Activated CD4-positive, alpha-beta T cell treated with anti-CD3 and anti-CD28 coated beads, Interleukin-2, Interleukin-6, amounts not matched to agents 100 ng/mL and 50 ng/mL, durations not matched to agents 16 hours and 8 hours (primary cell): ENCODE results near the gene PDGFA.
"Not testable (repeated sequence)": the region's sequence is repeated elsewhere in the genome, so short reads cannot be mapped to it uniquely, and the experiment has no call there.

Experiments used
- DNase-seq: peaks from one replicate; pipeline ENCODE4 v3.0.0-alpha.2; 2020

PDGFA gene

DNA sequence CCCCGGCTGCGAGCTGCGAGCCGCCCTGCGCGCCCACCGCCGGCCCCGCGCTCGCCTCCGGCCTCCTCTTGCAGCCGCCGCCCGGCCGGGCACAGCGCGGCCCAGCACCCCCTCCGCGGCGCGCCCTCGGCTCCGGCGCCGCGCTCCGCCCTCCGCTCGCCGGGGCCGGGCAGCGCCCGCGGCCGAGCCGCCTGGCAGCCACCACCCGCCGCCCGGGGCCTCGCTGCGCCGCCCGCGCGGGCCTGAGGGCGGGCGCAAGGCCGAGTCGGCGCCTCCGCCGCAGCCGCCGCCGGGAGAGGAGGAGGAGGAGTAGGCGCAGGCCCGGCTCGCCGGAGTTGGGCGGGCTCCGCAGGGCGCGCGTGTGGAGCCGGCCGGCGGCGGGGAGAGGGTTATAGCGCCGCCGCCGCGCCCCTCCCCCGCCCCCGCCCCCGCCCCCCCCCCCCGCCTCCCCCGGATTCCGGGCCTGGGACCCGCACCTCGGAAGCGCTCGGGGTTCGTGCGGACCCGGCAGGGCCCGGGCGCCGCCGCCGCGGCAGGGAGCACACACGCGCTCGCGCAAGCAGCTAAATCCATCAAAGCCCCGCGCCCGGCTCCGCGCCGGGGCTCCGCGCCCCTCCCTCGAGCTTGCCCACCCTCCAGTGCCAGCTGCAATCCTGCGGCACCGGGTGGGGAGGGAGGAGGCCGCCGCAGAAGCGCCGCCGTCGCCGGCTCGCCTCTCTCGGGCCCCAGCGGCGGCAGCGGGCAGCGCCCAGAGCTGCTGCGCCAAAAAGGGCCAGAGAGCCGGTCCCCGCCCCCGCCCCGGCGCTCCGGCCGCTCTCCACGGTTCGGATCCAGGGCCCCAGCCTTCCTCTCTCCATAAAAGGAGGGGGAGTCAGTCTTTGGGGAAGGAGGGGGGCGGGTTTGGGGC lies at the start of gene PDGFA:
Gene PDGFA (minus strand): TSS at position 363 of the 907 bp plus-strand sequence. CDS start 845 bp downstream, outside the sequence.
- DNase-seq, result peak; percentile 38

DNA sequence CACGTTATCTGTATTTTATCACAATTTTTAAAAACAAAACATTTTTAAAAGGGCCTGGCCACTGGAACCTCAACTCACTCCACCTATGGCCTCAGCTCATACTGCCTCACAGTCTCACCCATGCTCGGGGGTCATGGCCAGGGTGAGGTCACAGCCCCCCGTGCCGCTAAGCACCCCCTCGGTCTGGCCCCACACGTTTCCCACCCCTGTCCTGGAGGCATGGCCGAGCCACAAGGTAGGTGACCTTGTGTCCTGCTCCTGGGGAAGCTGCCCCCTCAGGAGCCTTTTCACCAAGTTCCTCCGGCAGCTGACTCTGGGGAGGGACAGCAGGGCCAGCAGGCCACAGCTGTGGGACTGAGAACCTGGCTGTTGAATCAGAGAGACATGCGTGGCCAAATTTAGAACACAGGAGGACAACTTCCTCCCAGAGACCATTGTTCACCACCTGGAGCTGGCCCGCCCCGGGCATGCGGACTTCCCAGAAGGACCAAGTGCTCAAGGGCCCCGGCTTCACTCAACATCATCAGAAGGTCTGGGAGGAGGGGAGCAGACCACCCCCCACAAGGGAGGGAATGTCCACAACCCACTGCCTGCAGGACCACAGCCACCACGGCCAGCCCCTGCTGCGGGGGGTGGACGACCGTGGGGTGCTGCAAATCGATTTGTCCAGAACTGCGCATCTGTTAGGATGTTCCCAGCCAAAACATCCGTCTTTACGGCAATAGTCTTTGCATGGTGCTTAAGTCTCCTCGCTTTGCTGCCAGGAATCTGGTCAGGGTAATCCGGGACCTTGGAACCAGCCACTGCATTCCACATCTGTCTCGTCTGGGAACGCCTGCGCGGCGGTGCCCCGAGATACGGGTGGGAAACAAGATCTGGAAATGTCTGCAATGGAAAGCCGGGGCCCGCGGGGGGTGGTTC lies 48.6 kb upstream of the PDGFA start:
- DNase-seq, result no peak

DNA sequence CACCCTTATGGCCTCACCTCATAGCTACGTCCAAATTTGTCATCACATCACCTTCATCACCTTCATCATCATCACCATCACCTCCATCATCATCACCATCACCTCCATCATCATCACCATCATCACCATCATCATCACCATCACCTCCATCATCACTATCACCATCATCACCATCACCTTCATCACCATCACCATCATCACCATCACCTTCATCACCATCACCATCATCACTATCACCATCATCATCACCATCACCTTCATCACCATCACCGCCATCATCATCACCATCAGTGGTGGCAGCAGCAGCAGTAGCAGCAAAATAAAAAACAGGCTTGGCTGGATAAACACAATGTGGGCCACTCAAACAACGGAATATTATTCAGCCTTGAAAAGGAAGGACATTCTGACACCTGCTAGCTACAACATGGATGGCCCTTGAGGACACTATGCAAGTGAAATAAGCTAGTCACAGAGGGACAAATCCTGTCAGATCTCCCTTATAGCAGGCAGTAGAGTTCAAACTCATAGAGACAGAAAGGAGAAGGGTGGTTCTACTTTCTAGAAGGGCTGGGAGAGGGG lies 47.7 kb upstream of the PDGFA start:
- no peak for DNase-seq

DNA sequence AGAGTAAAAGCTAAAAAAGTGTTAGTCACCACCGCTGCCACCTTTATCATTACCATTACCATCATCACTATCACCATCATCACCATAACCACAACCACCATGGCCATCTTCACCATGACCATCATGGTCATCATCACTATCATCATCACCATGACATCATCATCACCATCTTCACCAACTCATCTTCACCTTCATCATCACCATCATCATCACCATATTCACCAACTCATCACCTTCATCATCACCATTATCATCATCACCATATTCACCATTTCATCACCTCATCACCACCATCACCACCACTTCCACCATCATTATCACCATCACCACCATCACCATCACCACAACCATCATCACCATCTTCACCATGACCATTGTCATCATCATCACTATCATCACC lies 46.5 kb upstream of the PDGFA start:
- DNase-seq, result no peak

DNA sequence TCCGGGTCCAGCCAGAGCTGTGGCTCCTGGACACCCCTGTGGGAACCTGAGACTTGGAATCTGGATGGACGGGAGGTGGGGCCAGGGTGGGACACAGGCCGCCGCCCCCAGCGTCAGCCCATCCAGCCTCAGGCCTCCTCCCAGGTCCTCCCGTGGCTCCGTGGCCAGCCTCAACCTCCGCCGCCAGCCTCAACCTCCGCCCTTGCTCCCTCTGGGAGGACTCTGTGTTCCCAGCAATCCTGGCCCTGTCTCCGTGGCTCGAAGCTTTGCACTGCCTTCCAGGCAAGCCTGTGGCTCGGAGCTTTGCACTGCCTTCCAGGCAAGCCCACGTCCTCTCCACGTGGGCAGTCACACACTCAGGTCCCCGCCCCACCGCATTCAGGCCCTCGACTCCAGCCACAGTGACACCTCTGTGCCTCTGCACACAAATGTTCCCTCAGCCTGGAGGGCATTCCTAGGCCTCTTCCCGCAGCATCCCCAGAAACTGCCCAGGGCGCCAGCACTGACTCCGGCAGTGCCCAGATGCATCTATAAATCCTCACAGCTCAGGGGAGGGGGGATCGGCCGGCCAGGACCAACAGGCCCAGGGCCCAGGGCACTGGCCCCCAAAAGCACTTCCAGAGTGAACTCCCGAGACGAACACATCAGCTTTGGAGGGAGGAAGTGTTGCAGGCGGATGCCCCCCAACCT lies 44.7 kb upstream of the PDGFA start:
- no peak for DNase-seq

GRCh38 chr7:563629-564170 lies 44.1 kb upstream of the PDGFA start:
- no peak for DNase-seq

- no peak for DNase-seq
Measured at GRCh38 chr7:562789-563628, 43.4 kb upstream of the PDGFA start.

DNA sequence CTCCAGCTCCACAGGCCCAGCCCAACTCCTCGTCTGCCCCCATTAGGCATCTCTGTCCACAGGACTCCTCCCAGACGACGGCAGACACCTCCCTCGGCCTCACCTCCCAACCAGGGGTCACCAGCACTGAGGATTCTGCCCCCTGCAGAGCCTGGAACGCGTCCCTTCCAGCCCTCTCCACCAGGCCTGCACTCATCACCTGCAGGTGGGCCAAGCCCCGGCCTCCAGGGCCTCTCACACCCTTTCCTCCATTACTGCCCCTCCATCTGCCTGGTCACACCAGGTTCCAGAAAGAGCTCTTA lies 42.7 kb upstream of the PDGFA start:
- DNase-seq, result no peak

GRCh38 chr7:561631-562373 lies 42.2 kb upstream of the PDGFA start:
- DNase-seq, result no peak

DNA sequence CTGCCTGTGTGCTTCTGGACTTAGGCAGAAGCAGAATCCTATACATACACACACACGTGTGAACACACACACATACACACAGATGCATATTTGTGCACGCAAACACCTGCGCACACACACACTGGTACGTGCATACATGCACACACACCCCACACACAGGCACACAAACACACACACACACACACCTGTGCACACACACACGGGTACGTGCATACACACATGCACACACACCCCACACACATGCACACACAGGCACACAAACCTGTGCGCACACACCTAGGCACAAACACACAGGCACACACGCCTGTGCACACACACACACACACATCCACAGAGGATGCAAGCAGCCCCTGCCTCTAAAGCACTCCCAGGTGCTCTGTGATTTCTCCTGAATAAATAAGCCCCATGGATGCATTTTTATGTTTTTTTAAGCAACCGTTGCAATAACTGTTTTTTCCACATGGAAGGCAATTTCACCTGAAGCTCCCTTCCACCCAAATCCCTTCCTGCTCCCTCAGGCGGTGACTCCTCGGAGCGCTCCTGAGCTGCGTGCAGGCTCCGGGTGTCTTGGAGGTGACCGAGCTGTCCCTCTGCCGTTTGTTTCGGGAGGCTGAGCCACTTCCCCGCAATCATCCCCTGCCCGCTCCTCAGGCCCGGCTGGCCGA lies 41.5 kb upstream of the PDGFA start:
- DNase-seq, result no peak

DNA sequence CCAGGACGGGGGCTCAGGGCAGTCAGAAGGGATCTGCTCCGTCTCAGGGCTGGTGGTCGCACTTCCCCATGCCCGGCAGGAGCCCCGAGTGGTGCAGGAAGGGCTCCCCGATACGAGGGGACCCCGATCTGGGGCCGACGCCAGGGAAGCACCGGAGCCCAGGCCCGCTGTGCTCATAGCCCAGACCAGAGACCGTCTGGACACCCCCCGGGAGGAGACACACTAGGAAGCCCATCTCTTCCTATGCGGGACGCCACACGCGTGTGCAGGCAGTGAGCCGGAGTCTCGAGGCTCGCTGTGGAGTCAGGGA lies 39.7 kb upstream of the PDGFA start:
- no peak for DNase-seq

DNA sequence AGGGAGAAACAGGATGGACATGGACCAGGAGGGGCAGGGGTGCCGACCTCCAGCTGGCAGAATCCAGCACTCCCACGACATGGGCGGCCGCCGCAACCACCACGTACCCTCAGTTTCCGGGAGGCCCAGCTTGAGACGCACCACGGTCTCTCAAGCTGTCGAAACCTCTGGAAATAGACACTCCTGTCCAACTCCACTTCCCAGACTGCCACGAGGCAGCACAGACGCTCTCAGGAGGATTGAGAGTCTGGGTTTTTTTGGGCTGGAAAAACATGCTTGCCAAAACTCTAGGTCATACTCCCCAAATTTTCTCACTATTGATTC lies 37.9 kb upstream of the PDGFA start:
- no peak for DNase-seq

DNA sequence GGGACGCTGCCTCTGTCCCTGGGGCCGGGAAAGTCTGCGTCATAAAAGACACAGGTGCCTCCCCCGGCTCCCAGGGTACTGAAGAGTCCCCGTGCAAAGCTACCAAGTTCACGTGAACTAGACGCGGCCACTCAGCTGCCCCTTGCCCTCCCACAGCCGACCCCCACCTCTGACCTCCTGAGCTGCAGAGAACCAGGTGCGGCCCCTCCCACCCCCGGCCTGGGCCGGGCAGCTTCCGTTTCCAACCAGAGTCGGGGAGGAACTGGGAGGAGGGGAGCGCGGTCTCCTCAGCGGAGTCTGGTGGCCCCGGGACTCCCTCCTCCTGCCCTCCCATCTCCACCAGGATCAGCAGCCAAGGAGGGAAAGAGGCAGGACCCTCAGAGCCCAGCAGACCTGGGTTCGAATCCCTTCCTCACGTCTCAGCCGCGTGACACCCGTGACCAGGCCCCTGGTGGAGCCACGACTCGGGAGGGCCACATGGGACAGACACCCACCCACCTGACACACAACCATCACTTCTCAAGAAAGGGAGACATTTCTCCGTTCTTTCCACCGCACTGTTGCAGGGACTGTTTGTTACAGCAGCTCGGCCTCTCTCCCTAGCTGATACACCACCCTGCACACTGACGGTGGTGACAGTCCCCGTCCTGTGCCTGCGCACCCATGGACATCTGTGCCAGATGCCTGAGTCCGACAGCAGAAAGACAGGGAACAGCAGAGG lies 37.4 kb upstream of the PDGFA start:
- DNase-seq, result no peak

- no peak for DNase-seq
Measured at GRCh38 chr7:556291-556826, 36.7 kb upstream of the PDGFA start.

GRCh38 chr7:555551-556160 lies 36.0 kb upstream of the PDGFA start:
- DNase-seq, result no peak

GRCh38 chr7:553636-554111 lies 34.0 kb upstream of the PDGFA start:
- DNase-seq, result no peak

GRCh38 chr7:552868-553635 lies 33.4 kb upstream of the PDGFA start:
- DNase-seq, result no peak

- DNase-seq, result not testable (repeated sequence)
Measured at GRCh38 chr7:552151-552867, 32.7 kb upstream of the PDGFA start.
